IMR-90 (cell line): ENCODE results near the gene PRCD. TPM values are rescaled to one million over a fixed set of nuclear protein-coding genes. Genes with fewer than 3 reads are reported as not detected.
A peak's percentile ranks its signal among the peaks of the same experiment; 100 is the strongest.

ENCODE experiments used
- ATAC-seq: fragments of 200-7000 bp; cut with Tn5 transposase; 2 replicates; pipeline ENCODE4 v1.9.1; 2020; ENCODE audit warnings: low read depth, mild to moderate bottlenecking, moderate library complexity
- BruUV-seq: library from RNA; stranded (reverse); fragments of 400-500 nt; replicated peaks from 2 replicates; lab custom pipeline; 2021; lab: Mats Ljungman, UMichigan
- CTCF ChIA-PET: fragments of 300-600 bp; formaldehyde crosslinking; extraction: SDS; loops from one replicate; lab custom pipeline; 2021; ENCODE audit warnings: antibody characterized with exemption; lab: Yijun Ruan, JAX
- POLR2A ChIA-PET: fragments of 300-600 bp; sonication (Branson Sonifier 250); formaldehyde crosslinking; loops from one replicate; lab custom pipeline; 2022; ENCODE audit warnings: antibody characterized with exemption; ENCODE audit not compliant: unreplicated experiment; lab: Charles Lee
- DNase-seq: peaks from one replicate; pipeline ENCODE4 v3.0.0; 2013
- H2AFZ ChIP-seq: replicated peaks from 2 replicates; pipeline ENCODE3; 2013; ENCODE audit warnings: low read length, mild to moderate bottlenecking; ENCODE audit not compliant: poor library complexity
- H2AK5ac ChIP-seq: 2 replicates; pipeline ENCODE4 v1.6.1; 2013; ENCODE audit warnings: low read depth, low read length, inconsistent platforms
- H2AK9ac ChIP-seq: replicated peaks from 2 replicates; pipeline ENCODE3; 2013; ENCODE audit warnings: mild to moderate bottlenecking, low read depth, low read length, moderate library complexity; ENCODE audit not compliant: poor library complexity
- H2BK120ac ChIP-seq: 2 replicates; pipeline ENCODE4 v1.6.1; 2013; ENCODE audit warnings: low read depth, low read length, inconsistent platforms
- H2BK15ac ChIP-seq: 3 replicates; pipeline ENCODE4 v1.6.1; 2013; ENCODE audit warnings: low read depth, low read length, inconsistent platforms
- H2BK20ac ChIP-seq: 2 replicates; pipeline ENCODE4 v1.6.1; 2013; ENCODE audit warnings: low read depth, mild to moderate bottlenecking, inconsistent platforms, low read length, moderate library complexity
- H2BK5ac ChIP-seq: 2 replicates; pipeline ENCODE4 v1.6.1; 2013; ENCODE audit warnings: mild to moderate bottlenecking, low read depth, low read length, inconsistent platforms; ENCODE audit not compliant: poor library complexity, severe bottlenecking
- H3K14ac ChIP-seq: replicated peaks from 2 replicates; pipeline ENCODE4 v1.6.1; 2013; ENCODE audit warnings: low read depth, low read length, inconsistent platforms
- H3K18ac ChIP-seq: 2 replicates; pipeline ENCODE4 v1.6.1; 2013; ENCODE audit warnings: low read depth, low read length, control low read depth
- H3K23ac ChIP-seq: 2 replicates; pipeline ENCODE4 v1.6.1; 2013; ENCODE audit warnings: low read depth, low read length, inconsistent platforms
- H3K27ac ChIP-seq: 2 replicates; pipeline ENCODE4 v1.5.1; 2013; ENCODE audit warnings: mild to moderate bottlenecking, control low read depth, low read length; ENCODE audit not compliant: insufficient read depth
- H3K27me3 ChIP-seq: 2 replicates; pipeline ENCODE4 v1.6.1; 2013; ENCODE audit warnings: low read length; ENCODE audit not compliant: control insufficient read depth, insufficient read depth
- H3K36me3 ChIP-seq: 2 replicates; pipeline ENCODE4 v1.6.1; 2013; ENCODE audit warnings: low read length, mixed read lengths; ENCODE audit not compliant: control insufficient read depth, insufficient read depth
- H3K4ac ChIP-seq: 2 replicates; pipeline ENCODE4 v1.6.1; 2013; ENCODE audit warnings: low read depth, low read length, inconsistent platforms
- H3K4me1 ChIP-seq: 2 replicates; pipeline ENCODE4 v1.6.1; 2013; ENCODE audit warnings: low read length, mixed read lengths; ENCODE audit not compliant: control insufficient read depth, insufficient read depth
- H3K4me2 ChIP-seq: 2 replicates; pipeline ENCODE4 v1.6.1; 2013; ENCODE audit warnings: low read depth, mild to moderate bottlenecking, control low read depth, low read length, moderate library complexity
- H3K4me3 ChIP-seq: 2 replicates; pipeline ENCODE4 v1.5.1; 2013; ENCODE audit warnings: low read depth, mild to moderate bottlenecking, control low read depth, low read length, moderate library complexity; ENCODE audit not compliant: insufficient read depth
- H3K56ac ChIP-seq: 2 replicates; pipeline ENCODE4 v1.6.1; 2013; ENCODE audit warnings: low read length, inconsistent platforms; ENCODE audit not compliant: insufficient read depth; ENCODE audit errors: extremely low read depth
- H3K79me1 ChIP-seq, 2 experiments: 2 replicates each; pipeline ENCODE4 v1.6.1; 2013; ENCODE audit warnings: low read length in 2 of 2, inconsistent platforms in 1 of 2, low read depth in 1 of 2
- H3K9ac ChIP-seq: 2 replicates; pipeline ENCODE4 v1.6.1; 2013; ENCODE audit warnings: low read depth, low read length, control low read depth
- H3K9me1 ChIP-seq: 2 replicates; pipeline ENCODE4 v1.6.1; 2013; ENCODE audit warnings: low read length, inconsistent platforms; ENCODE audit not compliant: insufficient read depth
- H3K9me3 ChIP-seq: 2 replicates; pipeline ENCODE4 v1.6.1; 2013; ENCODE audit warnings: low read length; ENCODE audit not compliant: control insufficient read depth, insufficient read depth
- H4K20me1 ChIP-seq: 2 replicates; pipeline ENCODE4 v1.6.1; 2013; ENCODE audit warnings: low read length, inconsistent platforms; ENCODE audit not compliant: insufficient read depth
- H4K5ac ChIP-seq: 2 replicates; pipeline ENCODE4 v1.6.1; 2013; ENCODE audit warnings: mild to moderate bottlenecking, low read depth, low read length, control low read depth
- H4K8ac ChIP-seq, 2 experiments: 2 replicates each; pipeline ENCODE4 v1.6.1; 2013; ENCODE audit warnings: low read depth in 2 of 2, low read length in 2 of 2, control low read depth in 1 of 2, inconsistent platforms in 1 of 2
- H4K91ac ChIP-seq: 2 replicates; pipeline ENCODE4 v1.6.1; 2013; ENCODE audit warnings: low read depth, low read length, inconsistent platforms; ENCODE audit not compliant: insufficient read depth
- BHLHE40 ChIP-seq: fragments of 150-350 bp; IDR thresholded peaks from 2 replicates; pipeline ENCODE4 v1.6.1; 2016; ENCODE audit warnings: mild to moderate bottlenecking, low read depth, low read length
- CEBPB ChIP-seq: IDR thresholded peaks from 2 replicates; pipeline ENCODE4 v1.6.1; 2012; ENCODE audit warnings: low read depth, low read length, improper control_type of control experiment
- CTCF ChIP-seq: conservative IDR thresholded peaks from 2 replicates; pipeline ENCODE4 v1.5.1; 2012; ENCODE audit warnings: mild to moderate bottlenecking, low read depth, low read length, improper control_type of control experiment
- FOS ChIP-seq: fragments of 150-350 bp; IDR thresholded peaks from 2 replicates; pipeline ENCODE4 v1.6.1; 2016; ENCODE audit warnings: low read depth, low read length
- MAZ ChIP-seq: IDR thresholded peaks from 2 replicates; pipeline ENCODE4 v1.6.1; 2012; ENCODE audit warnings: low read depth, mild to moderate bottlenecking, low read length, improper control_type of control experiment, moderate library complexity, borderline replicate concordance
- POLR2A ChIP-seq: IDR thresholded peaks from 2 replicates; pipeline ENCODE4 v1.6.1; 2012; ENCODE audit warnings: mild to moderate bottlenecking, low read depth, low read length
- RAD21 ChIP-seq: IDR thresholded peaks from 2 replicates; pipeline ENCODE4 v1.6.1; 2012; ENCODE audit warnings: low read length, improper control_type of control experiment
- RCOR1 ChIP-seq: IDR thresholded peaks from 2 replicates; pipeline ENCODE4 v1.6.1; 2012; ENCODE audit warnings: mild to moderate bottlenecking, low read length, improper control_type of control experiment; ENCODE audit not compliant: insufficient replicate concordance
- SMC3 ChIP-seq: fragments of 150-350 bp; IDR thresholded peaks from 2 replicates; pipeline ENCODE4 v1.6.1; 2016; ENCODE audit warnings: low read depth, mild to moderate bottlenecking, antibody characterized with exemption, low read length, moderate library complexity
- USF2 ChIP-seq: fragments of 150-350 bp; IDR thresholded peaks from 2 replicates; pipeline ENCODE4 v1.6.1; 2017; ENCODE audit warnings: mild to moderate bottlenecking, antibody characterized with exemption, low read length, low read depth
- WGBS, 2 experiments: methylation state at CpG; one replicate each; pipeline versions ENCODE4 v1.1.5 to v1.1.7; 2013; ENCODE audit warnings: missing lambda C conversion rate in 2 of 2; ENCODE audit not compliant: insufficient read length in 1 of 2; ENCODE audit errors: extremely low coverage in 2 of 2; 5-methylcytosine and 5-hydroxymethylcytosine counted together
- dilution Hi-C: fragments of 300-500 bp; cut with HindIII; formaldehyde crosslinking; loops from one replicate; pipeline ENCODE4 v1.14.3; 2018; ENCODE audit warnings: low sequenced_read_pairs; ENCODE audit not compliant: unreplicated experiment
- in situ Hi-C: fragments of 300-500 bp; cut with MboI; formaldehyde crosslinking; loops from 3 replicates; pipeline ENCODE4 v1.14.3; 2019; ENCODE audit warnings: low sequenced_read_pairs, inconsistent platforms, mixed read lengths
- intact Hi-C: fragments of 100-400 bp; cut with micrococcal nuclease; formaldehyde crosslinking; loops from 2 replicates; pipeline ENCODE4 v1.10.0; 2022
- polyA plus RNA-seq, 3 experiments: library from polyadenylated mRNA; depleted of rRNA; stranded (reverse); fragments of >200 nt; gene quantifications; 2 replicates each; pipeline ENCODE4 v1.2.3, GENCODE V29; 2012; ENCODE audit warnings: low replicate concordance in 1 of 3
- total RNA-seq: library from RNA; depleted of rRNA; stranded (reverse); fragments of >200 nt; gene quantifications from 2 replicates; pipeline ENCODE4 v1.2.3, GENCODE V29; 2012

PRCD gene
- total and polyA plus RNA-seq, 2 of the 4 experiments (the other 2 are of a cell fraction), result 0.32 TPM; not detected in 1

GRCh38 chr17:76523084-76524037, 16.5 kb upstream of the PRCD start:
- dilution Hi-C loops (no loop called here), intact Hi-C loops (loop anchor here (1.0 to 2.0 kb wide), 5 partner anchors 24 to 191 kb away; no protein-coding TSS in a partner anchor), in situ Hi-C loops (loop anchor here (5.0 kb wide), 1 partner anchor 99 kb away; no protein-coding TSS in a partner anchor)
- no peaks in the 10 kb centered on the region for H4K20me1 ChIP-seq
- H3K9ac ChIP-seq, result no peak overlapping the region
- H2AFZ ChIP-seq, result peak overlapping the region; percentile 89
- H2BK5ac ChIP-seq, result no peak overlapping the region
- H2AK5ac ChIP-seq, result peak overlapping the region; percentile 50; the same call in 1 of the 2 replicates
- H3K18ac ChIP-seq, result no peak overlapping the region
- H3K27me3 ChIP-seq, result no peaks in the 10 kb centered on the region
- peak overlapping the region; percentile 50 for H3K4ac ChIP-seq
- CTCF ChIA-PET, result interaction anchor here (0.6 to 4.1 kb wide), 12 partner anchors 17 to 492 kb away, joined by 3 to 18 read pairs (median 4); partner anchors contain the start of gene PRCD
- no peak overlapping the region for H3K4me3 ChIP-seq
- no peak for TF ChIP-seq RCOR1
- TF ChIP-seq FOS, result no peak
- peak; percentile 53 for TF ChIP-seq POLR2A
- TF ChIP-seq USF2, result no peak
- TF ChIP-seq BHLHE40, result 0 out of 2 replicates have a peak, but pooled peaks have one; percentile 16
- peak; percentile 94 for TF ChIP-seq SMC3
- TF ChIP-seq MAZ, result peak; percentile 52; the same call in 1 of the 2 replicates
- TF ChIP-seq CTCF, result peak; percentile 96
- no peak for TF ChIP-seq CEBPB
- peak; percentile 95 for TF ChIP-seq RAD21
- no peak overlapping the region for H3K56ac ChIP-seq
- ATAC-seq, result peak; percentile 75
- POLR2A ChIA-PET, result no interaction called here
- peak; percentile 50 for DNase-seq
- peak overlapping the region; percentile 43 for H2BK20ac ChIP-seq
- H2BK15ac ChIP-seq, result peak overlapping the region; percentile 20; the same call in 1 of the 3 replicates
- H3K36me3 ChIP-seq, result no peaks in the 10 kb centered on the region
- H3K4me1 ChIP-seq, result peaks cover 25% of the 10 kb centered on the region
- H3K27ac ChIP-seq, result no peak overlapping the region
- H3K14ac ChIP-seq, result 0 out of 2 replicates have a peak overlapping the region, but pooled peaks have one; percentile 43
- no peaks in the 10 kb centered on the region for H3K9me3 ChIP-seq
- H4K5ac ChIP-seq, result no peak overlapping the region
- H3K79me1 ChIP-seq, result peaks cover 0 to 5% of the 10 kb centered on the region in 2 experiments; a peak in 1 of 4 replicates
- peak overlapping the region; percentile 34; the same call in 1 of the 2 replicates for H4K91ac ChIP-seq
- H3K23ac ChIP-seq, result no peak overlapping the region
- H3K9me1 ChIP-seq, result peaks cover 12% of the 10 kb centered on the region
- H4K8ac ChIP-seq, result peak overlapping the region in 1 of 2 experiments; percentile 53; a peak in 1 of 4 replicates
- peak overlapping the region; percentile 77 for H3K4me2 ChIP-seq
- H2BK120ac ChIP-seq, result peak overlapping the region; percentile 62
- no TSS peak for BruUV-seq
- WGBS, 2 experiments, result 4% methylated on average over 15 of the region's 35 CpGs; no CpG with 5 or more reads in 1 of the 2 experiments
- H2AK9ac ChIP-seq, result peak overlapping the region; percentile 33
